ENCODE measurements around the gene LAT. TPM values are rescaled to one million over a fixed set of nuclear protein-coding genes. Genes with fewer than 3 reads are reported as not detected.

LAT gene
- total and polyA plus RNA-seq, 2 of the 13 experiments (the other 11 are each of a cell fraction or from before 2014, with no cell fraction given): 2.0 to 3.0 TPM

GRCh38 chr16:28974007-28974436 lies 10.8 kb upstream of the LAT start (continued):
- TF ChIP-seq ZNF431 (CRISPR knock-in tag; IDR thresholded peaks at IDR 0.05; ENCODE audit: borderline replicate concordance, low read depth): 0 out of 2 replicates have a peak, but pooled peaks have one; percentile 5
- no peak for TF ChIP-seq ZNF772 (CRISPR knock-in tag; IDR thresholded peaks at IDR 0.05)
- TF ChIP-seq MED8 (CRISPR knock-in tag; IDR thresholded peaks at IDR 0.05; ENCODE audit: insufficient replicate concordance): no peak
- 0 out of 2 replicates have a peak, but pooled peaks have one; percentile 52 for TF ChIP-seq ZSCAN29 (CRISPR knock-in tag; conservative IDR thresholded peaks at IDR 0.05)
- no peak for TF ChIP-seq ZFP36L2 (CRISPR knock-in tag; IDR thresholded peaks at IDR 0.05)
- TF ChIP-seq ZMAT3 (CRISPR knock-in tag; conservative IDR thresholded peaks at IDR 0.05): no peak
- no peak for TF ChIP-seq ZNF747 (CRISPR knock-in tag; IDR thresholded peaks at IDR 0.05; ENCODE audit: borderline replicate concordance)
- no peak for TF ChIP-seq ZSCAN5A (CRISPR knock-in tag; IDR thresholded peaks at IDR 0.05; ENCODE audit: borderline replicate concordance)
- no peak for TF ChIP-seq MTA1 (CRISPR knock-in tag; IDR thresholded peaks at IDR 0.05; ENCODE audit: borderline replicate concordance)
- TF ChIP-seq, protein P1, sequence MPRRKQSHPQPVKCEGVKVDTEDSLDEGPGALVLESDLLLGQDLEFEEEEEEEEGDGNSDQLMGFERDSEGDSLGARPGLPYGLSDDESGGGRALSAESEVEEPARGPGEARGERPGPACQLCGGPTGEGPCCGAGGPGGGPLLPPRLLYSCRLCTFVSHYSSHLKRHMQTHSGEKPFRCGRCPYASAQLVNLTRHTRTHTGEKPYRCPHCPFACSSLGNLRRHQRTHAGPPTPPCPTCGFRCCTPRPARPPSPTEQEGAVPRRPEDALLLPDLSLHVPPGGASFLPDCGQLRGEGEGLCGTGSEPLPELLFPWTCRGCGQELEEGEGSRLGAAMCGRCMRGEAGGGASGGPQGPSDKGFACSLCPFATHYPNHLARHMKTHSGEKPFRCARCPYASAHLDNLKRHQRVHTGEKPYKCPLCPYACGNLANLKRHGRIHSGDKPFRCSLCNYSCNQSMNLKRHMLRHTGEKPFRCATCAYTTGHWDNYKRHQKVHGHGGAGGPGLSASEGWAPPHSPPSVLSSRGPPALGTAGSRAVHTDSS (CRISPR knock-in tag; conservative IDR thresholded peaks at IDR 0.05): no peak
- TF ChIP-seq RCOR2 (CRISPR knock-in tag; IDR thresholded peaks at IDR 0.05): no peak
- no peak for TF ChIP-seq MZF1 (CRISPR knock-in tag; IDR thresholded peaks at IDR 0.05; ENCODE audit: borderline replicate concordance)
- peak; percentile 68 for TF ChIP-seq STAG1 (CRISPR knock-in tag; IDR thresholded peaks at IDR 0.05)
- TF ChIP-seq ZNF841 (CRISPR knock-in tag; IDR thresholded peaks at IDR 0.05; ENCODE audit: borderline replicate concordance): no peak
- no peak for TF ChIP-seq TSC22D2 (CRISPR knock-in tag; IDR thresholded peaks at IDR 0.05; ENCODE audit: borderline replicate concordance)
- TF ChIP-seq MLLT10 (CRISPR knock-in tag; IDR thresholded peaks at IDR 0.05): no peak
- TF ChIP-seq ZNF280D (CRISPR knock-in tag; IDR thresholded peaks at IDR 0.05): 0 out of 2 replicates have a peak, but pooled peaks have one; percentile 1
- no peak for TF ChIP-seq ZNF746 (CRISPR knock-in tag; IDR thresholded peaks at IDR 0.05)
- TF ChIP-seq ZMYM4 (CRISPR knock-in tag; IDR thresholded peaks at IDR 0.05): no peak
- no peak for TF ChIP-seq CREBL2 (CRISPR knock-in tag; IDR thresholded peaks at IDR 0.05; ENCODE audit: borderline replicate concordance)
- no peak for TF ChIP-seq SNAPC2 (CRISPR knock-in tag; IDR thresholded peaks at IDR 0.05)
- no peak for TF ChIP-seq IKZF5 (CRISPR knock-in tag; IDR thresholded peaks at IDR 0.05)
- TF ChIP-seq ZNF256 (CRISPR knock-in tag; conservative IDR thresholded peaks at IDR 0.05): no peak; the same call in 1 of the 2 replicates
- no peak for TF ChIP-seq ZFP62 (CRISPR knock-in tag; IDR thresholded peaks at IDR 0.05)
- no peak for TF ChIP-seq THAP11 (CRISPR knock-in tag; IDR thresholded peaks at IDR 0.05)

Data from HepG2 (cell line).